22Rv1 (cell line): ENCODE measurements around the gene CD300LD.

Experiments
- CTCF ChIP-seq: fragments of 450-650 bp; IDR thresholded peaks from 2 replicates; pipeline ENCODE4 v1.5.1; 2017; ENCODE audit warnings: mild to moderate bottlenecking
- ZFX ChIP-seq: fragments of 450-650 bp; IDR thresholded peaks from 2 replicates; pipeline ENCODE4 v1.6.1; 2017; ENCODE audit warnings: antibody characterized with exemption, borderline replicate concordance

DNA sequence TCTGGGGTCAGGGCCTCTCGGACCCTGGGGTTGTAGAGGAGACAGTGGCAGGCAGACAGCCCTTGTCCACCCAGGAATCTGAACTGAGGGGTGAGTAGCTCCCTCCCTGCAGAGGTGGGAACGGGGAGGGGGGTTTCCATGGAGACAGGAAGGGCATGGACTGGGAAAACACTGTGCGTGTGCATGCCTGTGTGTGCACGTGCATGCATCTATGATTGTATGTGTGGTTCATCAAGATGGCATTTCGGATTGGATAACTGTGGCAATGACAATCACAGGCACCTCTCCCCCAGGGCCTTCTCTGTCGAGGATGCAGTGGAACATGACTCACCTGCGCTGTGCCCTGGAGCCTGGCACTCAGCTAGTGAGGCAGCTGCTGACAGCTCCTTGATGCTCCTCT, 40.0 kb downstream of the CD300LD start:
- TF ChIP-seq CTCF (no peak), ZFX (no peak)
